NCI-H748 treated with DMSO at 0.1 percent for 48 hours (cell line): Measurements from ENCODE around the gene TMEM202.
"Not testable (repeated sequence)": the region's sequence is repeated elsewhere in the genome, so short reads cannot be mapped to it uniquely, and the experiment has no call there.

Source experiments
- DNase-seq: peaks from one replicate; lab custom pipeline; 2025; lab: John Stamatoyannopoulos, UW

The TMEM202 gene, protein sequence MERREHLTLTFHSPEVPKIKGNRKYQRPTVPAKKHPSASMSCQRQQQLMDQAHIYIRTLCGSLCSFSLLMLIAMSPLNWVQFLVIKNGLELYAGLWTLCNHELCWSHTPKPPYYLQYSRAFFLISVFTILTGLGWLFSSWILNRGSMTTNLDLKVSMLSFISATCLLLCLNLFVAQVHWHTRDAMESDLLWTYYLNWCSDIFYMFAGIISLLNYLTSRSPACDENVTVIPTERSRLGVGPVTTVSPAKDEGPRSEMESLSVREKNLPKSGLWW

DNA sequence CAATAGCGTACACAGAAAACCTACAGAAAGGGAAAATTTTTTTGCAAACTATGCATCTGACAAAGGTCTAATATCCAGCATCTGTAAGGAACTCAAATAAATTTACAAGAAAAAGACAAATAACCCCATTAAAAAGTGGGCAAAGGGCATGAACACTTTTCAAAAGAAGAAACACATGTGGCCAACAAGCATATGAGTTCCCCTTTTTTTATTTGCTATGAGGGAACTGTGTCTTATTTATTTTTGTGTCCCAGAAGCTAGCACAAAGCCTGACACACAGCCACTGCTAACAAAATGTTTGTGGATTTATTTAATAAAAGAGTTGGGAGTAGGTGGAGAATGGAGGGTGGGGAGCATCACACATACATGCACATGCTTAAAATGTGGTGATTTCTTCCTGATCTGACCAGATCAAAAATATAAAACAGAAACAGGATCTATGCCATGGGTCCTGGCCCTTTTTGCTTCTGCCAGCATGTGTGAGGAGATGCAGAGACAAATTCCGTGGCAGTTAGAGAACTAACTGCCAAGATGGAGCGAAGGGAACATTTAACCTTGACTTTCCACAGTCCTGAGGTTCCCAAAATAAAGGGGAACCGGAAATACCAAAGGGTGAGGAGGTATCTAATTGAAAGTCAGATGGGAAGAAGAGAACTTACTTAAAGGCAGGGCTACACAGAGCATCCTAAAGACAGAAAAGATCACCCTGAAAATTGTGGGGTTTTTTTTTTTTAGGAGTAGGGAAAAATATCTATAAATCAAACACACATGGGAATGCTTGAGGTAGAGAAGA is at the start of gene TMEM202:
Gene TMEM202, plus strand, starts transcription at position 510 of the 793 bp plus-strand sequence. Its CDS starts 22 bp downstream, at position 532.
- DNase-seq: no peak

DNA sequence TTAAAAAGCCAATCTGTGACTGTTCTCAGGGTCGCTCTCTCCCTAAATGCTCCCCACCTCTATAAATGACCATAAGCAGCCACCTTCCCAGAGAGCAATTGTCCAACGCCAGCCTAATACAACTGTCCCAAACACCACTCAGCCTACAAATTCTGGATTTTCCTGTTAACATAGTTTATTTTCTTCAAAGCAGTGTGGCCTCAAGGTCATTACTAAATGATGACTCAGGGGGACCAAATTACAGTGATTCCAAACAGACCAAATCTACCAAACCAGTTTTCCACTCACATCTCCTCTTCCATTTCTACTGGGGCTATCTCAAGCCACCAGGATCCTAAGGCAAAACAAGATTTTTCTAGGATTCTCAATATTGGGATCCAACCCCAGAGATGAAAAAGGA is 44.8 kb upstream of the TMEM202 start:
- no peak for DNase-seq

DNA sequence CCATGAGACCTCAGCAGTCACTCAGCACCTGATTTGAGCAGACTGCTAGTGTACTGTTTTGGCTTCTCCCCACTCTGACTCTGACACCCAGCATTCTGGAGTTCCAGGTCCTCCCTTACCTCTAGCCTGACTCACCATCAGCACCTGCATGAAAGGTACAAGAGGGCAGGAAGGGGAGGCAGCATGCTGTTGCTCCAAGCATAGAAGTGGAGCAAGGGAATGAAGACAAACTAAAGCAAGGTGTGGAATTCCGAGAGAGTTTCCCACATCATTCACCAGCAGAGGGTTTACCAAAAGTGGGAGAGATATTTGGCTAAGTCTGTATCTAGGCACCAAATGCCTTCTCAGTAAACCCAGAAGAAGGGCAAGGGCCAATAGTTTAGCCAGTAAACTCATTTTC is 43.6 kb upstream of the TMEM202 start:
- DNase-seq: no peak

DNA sequence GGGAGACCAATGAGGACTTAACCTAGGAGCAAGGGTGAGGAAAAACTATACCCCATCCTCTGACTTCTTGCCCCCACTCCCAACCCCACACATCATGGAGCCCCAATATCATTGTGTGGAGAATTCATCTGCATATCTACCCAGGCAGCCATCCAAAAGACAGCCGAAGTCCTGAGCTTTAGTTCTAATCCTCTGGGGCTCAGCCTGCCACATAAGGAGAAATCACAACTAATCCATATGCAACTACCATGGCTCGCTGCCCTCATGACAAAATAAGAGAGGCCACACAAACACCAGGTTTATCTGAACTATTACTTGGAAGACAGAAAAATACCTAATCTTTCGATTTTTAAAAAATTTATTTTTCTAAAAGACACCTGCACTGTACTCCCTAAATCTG is 40.0 kb upstream of the TMEM202 start:
- DNase-seq: no peak

DNA sequence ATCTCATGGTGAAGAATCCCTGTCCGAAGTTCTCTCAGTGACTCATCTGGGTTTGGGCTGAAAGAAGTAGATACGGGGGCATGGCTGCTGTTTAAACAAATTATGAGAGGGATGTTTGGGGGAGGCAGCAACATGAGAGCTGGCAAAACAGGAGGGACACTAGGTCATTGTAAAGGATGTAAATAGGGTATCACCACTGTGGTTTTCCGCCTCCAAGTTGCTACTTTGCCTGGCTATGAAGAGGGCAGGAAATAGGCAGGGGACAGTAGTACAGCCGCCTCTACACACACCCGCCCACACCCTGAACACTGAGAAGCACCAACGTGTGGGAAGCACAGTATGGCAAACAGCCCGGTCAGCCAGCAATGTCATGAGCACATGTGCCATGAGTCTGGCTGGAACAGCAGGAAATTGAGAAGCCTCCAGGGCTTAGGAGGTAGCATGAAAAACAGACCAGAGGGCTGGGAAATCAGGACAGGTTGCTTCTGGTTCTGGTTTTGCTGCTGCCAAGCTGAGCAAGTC is 39.4 kb upstream of the TMEM202 start:
- no peak for DNase-seq

DNA sequence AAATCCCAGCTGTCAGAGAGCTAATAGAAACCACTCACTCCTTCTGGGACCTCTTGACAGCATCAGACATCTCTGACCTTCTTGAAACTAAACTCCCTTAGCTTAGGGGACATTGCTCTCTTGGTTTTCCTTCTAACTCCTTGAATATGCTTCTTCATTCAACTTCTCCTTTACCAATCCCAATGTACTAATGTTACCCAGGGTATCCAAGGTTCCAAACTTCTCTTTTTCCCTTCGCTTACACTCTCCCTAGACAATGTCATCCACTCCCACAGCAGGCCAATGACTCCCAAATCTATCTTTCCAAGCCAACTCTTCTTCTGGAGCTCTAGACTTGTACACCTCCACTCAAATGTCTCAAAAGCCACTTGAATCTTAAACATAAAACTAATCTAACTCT is 36.9 kb upstream of the TMEM202 start:
- DNase-seq: no peak

DNA sequence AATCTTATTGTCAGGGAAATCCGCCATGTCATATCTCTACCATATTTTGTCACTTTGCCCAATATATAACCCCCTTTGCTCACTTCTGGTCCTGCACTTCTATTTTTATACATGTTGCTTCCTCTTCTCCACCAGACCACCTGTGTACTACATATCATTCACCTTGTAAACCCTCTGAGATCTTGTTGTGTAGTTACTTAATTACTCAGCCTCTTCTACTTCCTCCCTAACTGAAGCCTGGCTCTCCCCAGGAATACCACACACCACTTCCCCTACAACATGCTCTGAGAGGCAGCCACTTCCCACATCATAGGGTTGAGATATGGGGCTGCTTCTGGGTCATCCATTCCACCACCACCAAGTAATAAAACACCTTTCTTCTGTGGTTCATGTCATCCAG is 32.3 kb upstream of the TMEM202 start:
- DNase-seq: no peak

DNA sequence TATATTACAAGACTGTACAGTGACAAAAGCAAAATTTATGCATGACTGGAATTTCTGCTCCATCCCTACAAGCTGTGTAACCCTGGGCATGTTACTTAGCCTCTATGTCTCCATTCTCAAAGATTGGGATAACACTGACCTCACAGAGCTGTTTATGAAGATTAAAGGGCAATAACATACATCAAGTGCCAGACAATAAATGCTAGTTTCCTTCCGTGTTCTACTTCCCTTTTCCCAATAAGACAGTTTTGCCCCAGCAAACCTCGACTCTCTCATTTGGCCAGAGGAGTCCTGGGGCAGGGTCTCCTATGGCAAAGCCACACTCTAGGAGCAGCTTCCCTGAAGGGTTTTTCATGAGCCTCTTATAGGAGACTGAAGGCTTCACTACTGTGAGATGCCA is 29.8 kb upstream of the TMEM202 start:
- no peak for DNase-seq

DNA sequence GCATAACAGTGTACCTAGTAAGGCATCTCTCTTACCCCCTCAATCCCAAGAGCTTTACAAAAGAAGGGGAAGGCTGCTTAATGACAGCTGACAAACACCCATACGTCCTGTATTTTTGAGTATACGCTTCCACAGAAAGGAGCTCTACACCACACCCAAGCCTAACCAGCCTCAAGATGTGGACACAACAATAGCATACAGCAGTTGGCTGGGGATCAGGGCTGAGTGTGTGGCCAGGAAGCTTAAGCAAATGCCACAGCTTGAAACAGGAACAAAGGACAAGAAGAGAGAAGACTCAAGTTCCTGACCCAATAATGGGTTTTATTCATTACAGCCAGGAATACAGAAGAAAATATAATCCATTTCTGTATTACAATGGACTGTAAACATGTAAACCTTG is 29.2 kb upstream of the TMEM202 start:
- no peak for DNase-seq

DNA sequence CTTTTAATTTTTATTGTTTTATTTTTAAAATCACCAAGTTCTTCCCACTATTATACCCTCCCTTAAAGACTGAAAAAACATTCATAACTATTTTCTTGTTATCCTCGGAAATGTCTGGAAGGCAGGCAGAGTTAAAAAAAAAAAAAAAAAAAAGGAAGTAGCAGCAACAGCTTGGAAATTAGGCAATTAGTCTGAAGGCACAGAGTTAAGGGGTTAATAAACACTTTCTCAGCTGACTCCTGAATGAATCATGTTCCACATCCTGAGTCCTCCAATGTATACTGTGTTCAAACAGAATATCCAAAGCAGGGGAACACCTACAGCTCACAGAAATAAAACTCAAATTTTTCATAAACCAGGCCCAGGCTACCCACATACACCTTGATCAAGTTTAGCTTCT is 28.1 kb upstream of the TMEM202 start:
- no peak for DNase-seq

DNA sequence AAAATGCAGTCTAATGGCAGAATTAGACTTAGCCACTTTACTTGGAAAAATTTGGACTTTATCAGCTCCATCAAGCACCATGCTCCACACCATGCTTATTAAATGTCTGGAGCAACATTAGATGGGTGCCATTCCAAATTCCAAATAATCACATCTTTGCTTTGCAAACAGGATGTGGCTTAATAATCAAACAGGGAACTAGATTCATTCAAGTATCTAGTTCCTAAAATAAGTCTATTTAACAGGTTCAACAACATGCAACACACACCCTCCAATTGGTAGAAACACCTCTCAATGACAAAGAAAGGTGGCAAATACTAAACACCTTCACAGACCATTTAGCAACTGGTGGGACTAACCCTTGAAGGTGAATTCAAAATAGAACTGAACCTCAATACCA is 25.7 kb upstream of the TMEM202 start:
- no peak for DNase-seq

DNA sequence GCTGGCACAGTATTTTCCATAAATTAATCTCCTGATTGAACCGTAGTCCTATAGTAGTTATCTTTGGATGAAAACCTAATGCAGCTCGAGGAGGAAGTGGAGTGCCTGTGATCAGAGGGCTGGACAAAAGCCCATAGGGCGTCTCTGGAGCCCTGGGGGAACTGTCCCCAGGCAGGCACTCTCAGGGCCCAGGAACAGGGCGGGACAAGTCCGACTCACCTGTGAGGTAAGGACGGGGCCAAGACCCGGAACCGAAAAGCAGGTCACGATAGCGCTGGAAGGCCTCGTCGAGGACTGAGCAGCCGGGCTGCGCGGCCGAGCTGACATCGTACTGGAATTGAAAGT is 22.6 kb upstream of the TMEM202 start:
- no peak for DNase-seq

DNA sequence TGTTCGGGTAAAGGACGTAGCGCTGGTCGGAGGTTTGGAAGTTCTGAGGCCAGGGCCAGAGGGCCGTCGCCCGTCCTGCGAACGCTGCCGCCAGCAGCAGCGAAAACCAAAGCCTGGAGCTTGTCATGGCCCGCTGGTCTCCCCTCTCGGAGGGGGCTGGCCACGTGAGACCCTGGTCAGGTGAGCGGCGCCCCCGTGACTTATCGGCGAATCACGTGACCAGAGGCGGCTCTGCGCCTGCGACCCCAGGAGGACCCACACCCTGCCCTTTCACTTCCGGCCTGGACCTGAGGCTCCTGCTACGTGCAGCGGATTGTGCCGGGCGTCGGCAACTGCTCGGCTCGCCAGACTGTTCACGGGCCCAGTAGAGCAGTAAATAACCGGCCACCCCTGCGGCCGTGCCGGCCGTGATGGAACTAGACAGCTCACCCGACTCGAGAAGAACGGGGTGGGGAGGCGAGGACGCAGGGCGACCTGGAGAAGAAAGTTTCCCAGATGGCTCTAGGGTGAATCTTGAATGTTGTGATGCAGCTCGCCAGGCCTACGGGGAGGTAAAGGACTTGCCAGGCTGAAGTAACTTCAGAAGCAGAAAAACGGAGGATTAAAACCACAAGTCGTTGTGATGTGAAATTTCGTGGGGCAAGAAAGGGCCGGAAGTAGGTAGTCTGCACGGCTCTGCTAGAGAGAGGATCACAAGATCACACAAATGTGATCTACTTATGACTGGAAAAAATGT is 22.1 kb upstream of the TMEM202 start, which contains the start of gene HEXA:
Gene HEXA, minus strand, starts transcription at position 169 of the 736 bp plus-strand sequence. Its CDS starts 42 bp downstream, at position 127.
- DNase-seq: peak; percentile 69

DNA sequence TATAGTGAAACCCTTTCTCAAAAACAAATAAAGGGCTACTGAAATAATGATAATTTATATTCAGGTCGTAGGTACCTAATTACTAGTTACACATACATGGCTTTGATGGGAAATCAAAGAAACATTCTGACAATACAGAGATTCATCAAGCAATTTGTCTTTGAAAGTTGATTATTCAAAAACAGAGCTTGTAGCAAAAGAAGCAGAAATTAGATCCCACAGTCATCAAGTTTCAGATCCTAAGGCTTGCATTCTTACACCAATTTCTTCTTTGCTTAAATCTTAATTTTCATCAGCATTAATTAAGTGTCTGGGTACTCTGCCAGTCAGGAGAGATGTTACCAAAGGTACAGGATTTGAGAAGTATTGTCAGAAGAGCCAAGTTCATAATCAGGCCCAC is 20.8 kb upstream of the TMEM202 start:
- DNase-seq: no peak

DNA sequence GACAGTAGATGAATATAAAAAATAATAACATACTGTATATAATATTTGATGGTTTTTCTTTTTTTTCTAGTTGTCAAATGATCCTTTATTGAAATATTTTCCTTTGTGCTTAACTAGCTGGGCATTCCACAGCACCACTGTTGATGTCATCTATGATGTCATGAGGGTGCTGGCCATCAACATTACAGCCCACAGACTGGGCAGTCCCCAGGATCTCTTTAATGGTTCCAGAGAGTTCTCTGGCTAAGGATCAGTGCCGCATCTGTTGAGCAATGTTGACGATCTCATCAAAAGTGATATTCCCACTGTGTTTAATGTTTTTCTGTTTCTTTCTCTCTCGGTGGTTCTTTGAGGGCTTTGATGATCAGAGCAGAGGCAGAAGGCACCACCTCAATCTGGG is 19.0 kb upstream of the TMEM202 start:
- DNase-seq: not testable (repeated sequence)

DNA sequence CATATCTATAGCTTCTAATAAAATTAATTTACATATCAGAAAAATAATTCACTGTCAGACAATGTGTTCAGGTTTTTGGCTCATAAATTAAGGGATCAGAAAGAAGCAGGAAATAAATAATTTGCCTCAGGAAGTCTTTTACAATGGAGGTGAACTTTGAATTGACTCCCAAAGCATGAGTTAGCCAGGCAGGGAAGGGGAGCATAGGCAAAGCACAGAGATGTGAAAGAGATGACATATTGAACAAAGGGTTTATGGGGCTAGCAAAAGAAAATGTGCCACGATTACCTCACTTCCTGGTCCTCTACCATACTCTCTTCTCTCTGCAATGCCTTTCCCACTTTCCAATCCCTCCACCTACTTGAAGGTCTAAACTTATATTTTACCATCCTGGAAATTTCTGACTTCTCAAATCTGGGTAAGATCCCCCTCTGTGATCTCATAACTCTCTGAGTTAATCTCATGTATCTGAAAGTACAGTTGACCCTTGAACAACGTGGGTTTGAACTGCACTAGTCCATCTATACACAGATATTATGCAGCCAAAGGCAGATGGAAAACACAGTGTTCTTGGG is 18.2 kb upstream of the TMEM202 start:
- DNase-seq: no peak

DNA sequence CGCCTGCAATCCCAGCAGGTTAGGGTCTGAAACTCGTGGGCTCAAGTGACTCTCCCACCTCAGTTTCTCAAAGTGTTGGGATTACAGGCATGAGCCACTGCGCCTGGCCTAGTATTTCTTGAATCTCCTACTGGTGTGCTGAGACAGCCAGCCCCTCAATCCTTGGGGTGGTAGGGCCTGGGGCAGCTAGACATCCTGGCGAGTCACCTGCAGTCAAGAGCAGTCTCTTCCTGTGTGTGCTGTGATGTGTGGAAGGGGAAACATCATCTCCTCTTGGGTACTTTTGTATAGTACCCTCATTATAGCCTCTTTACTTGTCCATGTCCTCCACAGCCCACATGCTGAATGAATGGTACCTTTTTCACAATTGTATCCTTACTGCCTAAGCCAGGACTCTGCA is 17.4 kb upstream of the TMEM202 start:
- no peak for DNase-seq

DNA sequence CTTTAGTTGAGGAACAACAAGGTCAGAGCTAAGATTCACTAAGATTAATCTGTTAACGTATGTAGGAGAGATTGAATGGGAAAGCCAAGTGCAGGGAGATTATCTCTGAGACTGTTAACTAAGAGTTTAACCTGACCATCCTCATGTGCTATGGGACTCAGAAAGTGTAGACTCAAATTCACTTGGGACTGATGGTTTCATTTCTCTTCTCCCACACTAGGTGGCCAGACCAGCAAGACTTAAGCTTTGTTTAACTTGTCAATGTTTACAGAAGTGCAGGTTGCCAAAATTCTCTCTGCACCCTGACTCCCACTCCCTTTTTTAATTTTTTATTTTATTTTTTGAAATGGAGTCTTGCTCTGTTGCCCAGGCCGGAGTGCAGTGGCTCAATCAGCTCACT is 16.0 kb upstream of the TMEM202 start:
- no peak for DNase-seq

DNA sequence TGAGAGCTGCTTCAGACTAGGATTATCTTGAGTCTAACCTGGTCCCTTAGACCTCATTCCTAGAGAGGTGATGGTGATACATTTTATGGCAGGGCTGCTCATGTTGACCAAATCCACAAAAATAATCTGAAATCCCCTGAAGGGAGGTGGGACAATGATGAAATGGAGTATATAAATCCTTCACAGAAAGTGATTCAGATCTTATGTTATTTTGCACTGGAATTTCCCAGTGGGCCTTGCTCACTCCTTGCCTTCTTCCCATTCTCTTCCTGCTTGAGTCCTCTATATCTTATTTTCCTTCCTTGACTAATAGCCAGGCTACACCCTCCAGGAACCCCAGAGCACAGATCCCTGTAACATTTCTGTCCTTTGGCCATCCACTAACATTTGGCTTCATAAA is 10.4 kb upstream of the TMEM202 start:
- no peak for DNase-seq

DNA sequence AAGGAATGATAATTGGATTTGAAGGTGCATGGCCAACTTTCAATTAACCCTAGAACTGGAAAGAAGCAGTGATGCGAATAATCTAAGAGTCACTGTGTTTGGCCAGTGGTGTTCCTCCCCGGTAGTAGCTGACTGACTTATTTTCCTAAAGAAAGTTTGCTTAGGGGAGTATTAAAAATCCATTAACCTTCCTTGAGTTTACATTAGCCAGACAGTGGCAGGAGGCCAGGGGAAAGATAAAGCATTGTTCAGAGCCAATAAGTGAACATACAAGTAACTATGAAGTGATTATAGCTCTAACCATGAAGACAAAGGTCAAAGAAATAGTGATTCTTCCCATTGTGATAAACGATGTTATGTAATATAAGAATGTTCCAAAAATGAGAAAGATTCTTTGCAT is 8.9 kb upstream of the TMEM202 start:
- DNase-seq: no peak

DNA sequence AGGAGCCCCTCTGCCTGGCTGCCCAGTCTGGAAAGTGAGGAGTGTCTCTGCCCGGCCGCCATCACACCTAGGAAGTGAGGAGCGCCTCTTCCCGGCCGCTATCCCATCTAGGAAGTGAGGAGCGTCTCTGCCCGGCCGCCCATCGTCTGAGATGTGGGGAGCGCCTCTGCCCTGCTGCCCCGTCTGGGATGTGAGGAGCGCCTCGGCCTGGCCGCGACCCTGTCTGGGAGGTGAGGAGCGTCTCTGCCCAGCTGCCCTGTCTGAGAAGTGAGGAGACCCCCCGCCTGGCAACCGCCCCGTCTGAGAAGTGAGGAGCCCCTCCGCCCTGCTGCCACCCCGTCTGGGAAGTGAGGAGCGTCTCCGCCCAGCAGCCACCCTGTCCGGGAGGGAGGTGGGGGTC is 1.8 kb upstream of the TMEM202 start:
- DNase-seq: not testable (repeated sequence)

DNA sequence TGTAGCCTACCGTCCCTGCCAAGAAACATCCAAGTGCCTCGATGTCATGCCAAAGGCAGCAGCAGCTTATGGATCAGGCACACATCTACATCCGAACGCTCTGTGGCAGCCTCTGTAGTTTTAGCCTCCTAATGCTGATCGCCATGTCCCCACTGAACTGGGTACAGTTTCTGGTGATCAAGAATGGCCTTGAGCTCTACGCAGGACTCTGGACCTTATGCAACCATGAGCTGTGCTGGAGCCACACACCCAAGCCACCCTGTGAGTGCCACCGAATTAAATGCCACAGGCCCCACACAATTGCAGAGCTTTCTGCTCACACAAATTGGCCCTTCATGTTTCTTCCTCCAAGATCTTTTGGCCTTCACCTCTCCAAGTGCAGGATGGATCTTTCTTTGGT is 543 bp downstream of the TMEM202 start:
- DNase-seq: no peak
